Measurements from ENCODE around the gene OOSP4B.

GRCh38 chr11:59992425-59992824, 24.6 kb upstream of the OOSP4B start:
- TF ChIP-seq SUZ12 (IDR thresholded peaks at IDR 0.05; ENCODE audit: extremely low read depth, insufficient read depth, insufficient read length) (no peak), YY1 (IDR thresholded peaks at IDR 0.05; ENCODE audit: insufficient read depth, insufficient read length) (no peak), ZNF274 (IDR thresholded peaks at IDR 0.05; ENCODE audit: low read depth, low read length) (no peak)

Data from NT2/D1 (cell line).